Left ventricle myocardium superior (tissue), 1 donor: Measurements from ENCODE around the gene ATP6V0A4. TPM values are rescaled to one million over a fixed set of nuclear protein-coding genes. Genes with fewer than 3 reads are reported as not detected.
"Not testable (repeated sequence)": the region's sequence is repeated elsewhere in the genome, so short reads cannot be mapped to it uniquely, and the experiment has no call there.

ENCODE experiments used
- ATAC-seq: fragments of 200-7000 bp; cut with Tn5 transposase; one replicate; pipeline ENCODE4 v1.9.1; 2020; ENCODE audit warnings: mild to moderate bottlenecking, moderate library complexity
- DNase-seq: peaks from one replicate; pipeline ENCODE4 v3.0.0-alpha.2; 2020
- intact Hi-C: fragments of 100-400 bp; cut with micrococcal nuclease; formaldehyde crosslinking; loops from one replicate; pipeline ENCODE4 v1.11.0; 2022
- total RNA-seq: library from RNA; stranded (reverse); fragmentation: NEBNext Ultra II Directional; extraction: Animal tissue kit (Norgen Biotek cat#: 25700); gene quantifications from one replicate; pipeline ENCODE4 v1.2.1, GENCODE V29; 2021
- donor health status: DM: no; HTN: yes; CAD: no; lungs with severe emphysema.

ATP6V0A4 gene
- total RNA-seq, 1 donor from 2014 or later = not detected

DNA sequence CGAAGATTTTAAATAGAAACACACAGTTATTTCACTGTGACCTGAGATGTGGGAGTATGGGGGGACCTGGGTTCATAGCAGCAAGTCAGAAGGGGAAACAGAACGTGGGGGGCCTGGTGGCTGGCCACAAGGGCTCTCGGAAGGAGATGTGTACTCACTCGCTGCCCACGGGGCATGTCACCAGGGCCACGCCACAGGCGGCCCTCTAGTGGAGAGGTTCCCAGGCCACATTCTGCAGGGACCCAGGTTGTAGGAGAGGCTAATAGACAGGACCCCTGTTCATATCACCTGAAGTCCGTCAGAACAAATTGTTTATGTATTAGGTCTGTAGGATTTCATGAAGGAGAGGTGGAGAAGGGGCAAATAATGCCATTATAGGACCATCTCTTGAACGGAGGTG lies 71.7 kb downstream of the ATP6V0A4 start:
- intact Hi-C loops = no loop called here
- no peak for DNase-seq

DNA sequence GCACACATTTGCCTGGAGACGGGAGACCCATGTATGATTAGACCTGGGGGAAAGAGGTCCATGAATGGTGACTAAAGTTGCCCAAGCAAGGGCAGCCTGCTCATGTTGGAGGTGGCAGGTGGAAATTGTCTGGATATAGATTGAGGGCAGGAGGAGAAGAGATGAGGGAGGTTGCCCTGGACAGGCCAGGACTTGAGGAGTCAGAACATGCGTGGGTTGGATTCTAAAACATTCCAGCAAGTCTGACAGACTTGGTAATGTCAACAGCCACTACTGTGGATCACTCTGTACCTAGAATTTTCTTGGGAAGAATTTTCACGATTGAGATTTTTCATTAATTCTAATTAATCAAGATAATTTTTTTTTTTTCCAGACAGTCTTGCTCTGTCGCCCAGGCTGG lies 77.7 kb downstream of the ATP6V0A4 start:
- ATAC-seq (no peak), DNase-seq (no peak)
- intact Hi-C loops = no loop called here

More for the DNA sequence above, 71.7 kb downstream of the ATP6V0A4 start:
- ATAC-seq = no peak

DNA sequence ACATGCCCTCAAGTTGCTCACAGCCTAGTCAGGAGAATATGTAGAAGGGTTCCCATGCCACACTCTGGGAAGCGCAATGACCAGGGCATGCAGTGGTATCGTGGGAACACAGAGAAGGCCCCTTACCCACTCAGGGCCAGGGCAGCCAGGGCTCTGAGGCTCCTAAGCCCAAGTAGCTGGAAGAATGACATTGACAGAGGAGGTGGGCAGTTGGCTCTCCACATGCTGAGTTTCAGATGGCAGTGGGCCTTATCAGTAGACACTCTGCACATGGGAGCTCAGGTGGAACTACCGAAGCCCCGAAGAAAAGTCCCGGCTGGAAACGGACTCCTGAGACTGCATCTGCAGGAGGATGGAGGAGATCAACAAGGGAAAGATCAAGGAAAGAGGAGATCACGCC lies 81.1 kb downstream of the ATP6V0A4 start:
- intact Hi-C loops = no loop called here
- DNase-seq (no peak), ATAC-seq (no peak)

DNA sequence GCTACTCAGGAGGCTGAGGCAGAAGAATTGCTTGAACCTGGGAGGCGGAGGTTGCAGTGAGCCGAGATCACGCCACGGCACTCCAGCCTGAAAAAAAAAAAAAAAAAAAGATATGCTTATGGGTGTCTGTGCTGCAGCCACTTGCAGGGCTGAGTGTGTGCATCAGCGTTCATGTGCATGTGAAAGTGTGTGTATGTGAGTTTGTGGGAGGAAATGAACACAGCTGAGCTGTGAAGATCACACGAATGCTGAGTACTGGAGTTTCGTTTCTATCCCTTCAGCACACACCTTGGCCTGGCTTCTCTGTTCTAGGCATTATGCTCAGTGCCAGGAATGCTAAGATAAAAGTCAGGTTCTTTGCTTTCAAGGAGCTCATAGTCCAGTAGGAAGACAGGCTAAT lies 84.8 kb downstream of the ATP6V0A4 start:
- intact Hi-C loops = no loop called here
- no peak for ATAC-seq
- no peak for DNase-seq

DNA sequence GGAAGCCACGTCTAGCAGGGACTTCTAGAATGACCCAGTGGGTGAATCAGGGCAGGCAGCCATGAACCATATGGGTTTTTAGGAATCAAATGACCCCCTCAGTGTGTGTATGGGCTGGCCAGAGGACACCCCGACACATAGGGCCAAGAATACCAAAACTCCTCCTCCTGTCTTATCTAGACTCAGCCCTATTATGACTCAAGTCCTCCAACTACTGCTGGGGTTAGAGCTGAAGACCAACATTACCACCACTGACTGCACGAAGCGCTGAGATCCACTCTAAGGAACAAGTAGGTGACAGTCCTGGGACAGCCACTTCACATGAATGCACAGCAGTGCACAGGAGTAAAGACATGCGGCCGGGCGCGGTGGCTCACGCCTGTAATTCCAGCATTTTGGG lies 85.3 kb downstream of the ATP6V0A4 start:
- intact Hi-C loops = no loop called here
- DNase-seq = no peak
- ATAC-seq = no peak

DNA sequence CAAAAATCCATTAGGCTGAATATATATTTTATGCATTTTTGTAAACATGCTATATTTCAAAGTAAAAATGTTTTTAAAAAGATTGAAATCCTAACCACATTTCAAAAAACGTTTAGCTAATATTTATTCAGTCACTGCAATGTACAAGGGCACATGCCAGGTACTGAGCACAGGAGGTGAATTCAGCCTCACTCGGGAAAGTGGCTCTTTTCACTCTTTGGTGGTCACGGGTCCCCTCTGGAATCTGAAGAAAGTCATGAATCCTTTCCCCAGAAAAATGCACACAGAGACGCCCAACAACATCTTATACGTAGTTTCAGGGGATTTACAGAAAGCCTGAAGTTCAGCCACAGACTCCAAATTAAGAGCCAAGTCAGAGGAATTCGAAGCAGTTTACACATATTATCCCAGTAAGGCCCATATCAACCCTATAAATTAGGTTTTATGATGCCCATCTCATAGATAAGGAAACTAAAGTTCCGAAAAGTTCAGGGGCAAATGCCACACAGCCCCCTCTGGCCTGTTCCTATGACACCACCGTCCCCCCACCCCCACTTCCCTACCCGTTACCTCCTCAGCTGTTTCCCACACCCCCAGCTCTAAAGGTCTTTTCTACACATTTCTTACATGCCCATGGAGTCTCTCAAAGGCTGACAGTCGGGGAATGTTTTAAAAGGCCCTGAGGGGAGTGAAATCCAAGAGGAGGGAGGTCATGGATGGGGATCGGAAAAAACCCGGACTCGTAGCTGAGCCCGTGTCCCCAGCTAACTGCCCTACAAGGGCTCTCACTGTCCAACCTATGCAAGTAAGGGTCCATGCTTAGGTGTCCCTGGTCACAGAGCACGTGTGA lies 87.2 kb downstream of the ATP6V0A4 start:
- intact Hi-C loops = no loop called here
- ATAC-seq = no peak
- DNase-seq = no peak

DNA sequence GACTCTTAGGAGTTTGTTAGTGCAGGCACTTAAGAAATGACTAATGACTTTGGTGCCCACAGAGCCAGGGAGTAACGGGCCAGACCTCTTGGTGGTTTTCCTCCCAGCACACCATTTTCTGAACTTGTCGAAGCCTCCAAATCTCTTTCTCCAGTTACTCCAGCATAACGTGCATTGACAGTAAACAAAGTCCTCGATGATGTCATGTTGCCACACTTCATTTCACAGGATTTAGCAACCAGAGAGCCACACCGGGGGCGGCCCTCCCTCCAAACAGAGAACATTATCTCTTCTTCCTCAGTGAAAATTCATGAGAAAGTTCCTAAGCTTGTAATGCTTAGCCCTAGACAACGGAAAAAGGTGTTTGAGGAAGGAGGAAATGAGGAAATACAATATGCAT lies 92.8 kb downstream of the ATP6V0A4 start:
- no peak for ATAC-seq
- no peak for DNase-seq
- intact Hi-C loops = no loop called here

DNA sequence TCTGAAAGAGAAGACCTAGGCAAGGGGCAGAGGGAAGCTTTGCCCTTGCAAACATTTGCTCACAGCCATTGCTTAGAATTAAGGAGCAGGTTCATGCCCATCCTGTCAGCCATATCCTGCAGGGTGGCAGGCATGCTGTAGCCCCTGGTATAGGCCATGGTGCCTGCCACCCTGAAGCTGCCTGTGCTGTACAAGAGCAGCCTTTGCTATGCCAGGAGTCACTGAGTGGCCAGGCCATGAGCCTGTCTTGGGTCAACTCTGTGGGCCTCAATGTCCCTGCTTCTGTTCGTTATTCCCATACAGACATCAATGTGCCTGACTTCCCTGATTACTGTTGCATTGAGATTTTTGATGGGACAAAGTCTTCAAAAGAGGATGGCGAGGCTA lies 96.5 kb downstream of the ATP6V0A4 start:
- no peak for ATAC-seq
- no peak for DNase-seq
- intact Hi-C loops = no loop called here

DNA sequence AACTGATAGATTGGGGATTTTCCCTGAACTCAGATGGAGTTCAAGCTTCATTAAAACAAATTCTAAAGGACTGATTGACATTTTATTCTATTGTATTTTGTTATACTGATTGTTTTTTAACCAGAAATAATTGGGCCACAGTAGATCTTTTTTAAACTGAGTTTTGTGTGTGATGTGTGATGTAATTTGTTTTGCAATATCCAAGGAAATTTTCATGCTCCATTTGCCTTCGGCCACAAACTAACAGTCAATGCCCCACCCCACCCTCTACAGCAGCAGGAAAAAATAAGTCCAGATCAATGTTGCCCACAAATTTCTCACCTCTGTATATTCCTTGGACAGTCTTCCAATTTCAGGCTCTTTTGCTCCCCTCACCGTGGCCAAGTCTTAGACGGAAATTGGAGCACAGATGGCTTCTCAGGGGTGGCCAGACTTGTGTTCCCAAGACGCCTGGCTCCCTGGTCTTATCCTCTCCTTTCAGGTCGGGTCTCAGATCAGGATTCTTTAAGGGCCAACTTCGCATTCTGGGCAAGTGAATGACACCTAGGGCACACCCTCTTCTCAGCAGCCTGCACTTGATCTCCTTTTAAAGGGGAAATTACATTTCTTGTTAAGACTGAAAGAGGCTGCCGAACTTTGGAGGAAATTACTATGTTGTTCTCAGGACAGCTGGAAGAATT lies 97.0 kb downstream of the ATP6V0A4 start, which contains the start of gene SVOPL:
SVOPL (minus strand) TSS at position 506 of the 680 bp plus-strand sequence. CDS start 22,317 bp downstream, outside the sequence.
- no peak for ATAC-seq
- no peak for DNase-seq
- intact Hi-C loops = no loop called here

DNA sequence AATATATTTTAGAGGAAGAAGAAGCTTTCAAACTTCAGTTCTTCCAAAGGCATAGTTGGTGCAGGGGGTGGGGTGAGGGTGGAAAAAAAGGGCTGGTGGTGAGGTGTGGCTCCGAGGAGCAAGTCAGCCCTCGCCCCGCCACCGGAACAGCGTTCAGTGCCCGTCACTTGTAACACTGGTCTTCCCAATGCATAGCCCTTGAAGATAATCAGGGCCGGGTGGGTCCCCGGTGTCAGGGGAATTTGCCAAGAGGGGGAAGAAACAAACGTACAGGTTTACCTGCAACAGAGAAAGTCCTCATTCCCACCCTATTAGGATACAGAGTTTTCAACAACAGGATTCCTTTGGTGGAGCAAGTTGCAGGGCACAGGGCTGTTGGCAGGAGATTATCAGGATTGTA lies 98.3 kb downstream of the ATP6V0A4 start:
- DNase-seq (no peak), ATAC-seq (no peak)
- intact Hi-C loops = no loop called here

DNA sequence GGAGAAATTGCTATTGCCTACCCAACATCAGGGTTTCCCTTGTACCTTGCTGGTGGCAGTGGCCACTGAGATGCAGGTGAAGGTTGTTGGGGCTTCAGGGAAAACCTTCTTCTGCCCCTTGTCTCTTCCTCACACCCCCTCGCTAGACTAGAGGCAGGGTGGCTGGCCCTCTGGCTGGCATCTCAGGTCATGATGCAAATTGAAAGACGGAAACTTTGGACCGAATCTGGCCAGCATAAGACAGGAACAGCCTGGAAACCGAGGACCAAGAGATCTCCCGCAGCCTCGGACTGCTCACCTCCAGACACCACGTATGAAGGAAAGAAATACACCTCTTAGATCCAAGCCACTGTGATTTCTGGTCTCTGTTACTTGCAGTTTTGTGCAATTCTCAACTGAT lies 99.7 kb downstream of the ATP6V0A4 start:
- ATAC-seq = no peak
- intact Hi-C loops = no loop called here
- DNase-seq = no peak

DNA sequence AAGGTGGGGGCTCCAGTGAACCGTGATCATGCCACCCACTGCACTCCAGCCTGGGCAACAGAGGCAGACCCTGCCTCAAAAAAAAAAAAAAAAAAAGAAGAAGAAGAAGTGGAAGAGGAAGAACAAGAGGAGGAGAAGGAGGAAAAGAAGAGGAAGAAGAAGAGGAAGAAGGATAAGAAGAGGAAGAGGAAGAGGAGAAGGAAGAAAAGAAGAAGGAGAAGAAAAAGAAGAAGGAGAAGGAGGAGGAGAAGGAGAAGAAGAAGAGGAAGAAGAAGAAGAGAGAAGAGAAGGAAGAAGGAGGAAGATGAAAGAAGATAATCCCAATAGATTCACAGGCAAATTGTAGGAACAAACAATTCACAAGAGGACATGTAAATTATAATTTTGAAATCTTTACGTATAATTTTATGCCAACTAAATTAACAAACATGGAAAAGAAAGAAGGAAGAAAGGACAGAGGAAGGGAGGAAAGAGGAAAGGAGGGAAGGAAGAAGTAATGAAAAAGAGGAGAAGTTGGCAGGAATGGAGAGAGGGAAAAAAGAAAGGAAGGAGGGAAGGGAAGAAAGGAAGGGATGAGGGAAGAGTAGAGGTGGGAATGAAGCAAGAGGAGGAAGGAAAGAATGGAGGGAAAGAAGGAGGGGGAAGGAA lies 100.3 kb downstream of the ATP6V0A4 start:
- intact Hi-C loops = no loop called here
- DNase-seq = no peak
- ATAC-seq = no peak

DNA sequence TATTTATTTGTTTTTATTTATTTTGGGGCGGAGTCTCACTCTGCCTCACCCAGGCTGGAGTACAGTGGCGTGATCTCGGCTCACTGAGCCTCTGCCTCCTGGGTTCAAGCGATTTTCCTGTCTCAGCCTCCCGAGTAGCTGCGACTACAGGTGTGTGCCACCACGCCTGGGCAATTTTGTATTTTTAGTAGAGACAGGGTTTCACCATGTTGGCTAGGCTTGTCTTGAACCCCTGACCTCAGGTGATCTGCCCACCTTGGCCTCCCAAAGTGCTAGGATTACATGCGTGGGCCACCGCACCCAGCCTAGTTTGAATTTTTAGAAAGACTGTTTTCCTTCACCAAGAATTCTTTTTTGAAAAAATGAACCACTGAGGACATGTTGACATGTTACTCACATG lies 102.2 kb downstream of the ATP6V0A4 start:
- ATAC-seq, DNase-seq, intact Hi-C loops: not testable (repeated sequence)

DNA sequence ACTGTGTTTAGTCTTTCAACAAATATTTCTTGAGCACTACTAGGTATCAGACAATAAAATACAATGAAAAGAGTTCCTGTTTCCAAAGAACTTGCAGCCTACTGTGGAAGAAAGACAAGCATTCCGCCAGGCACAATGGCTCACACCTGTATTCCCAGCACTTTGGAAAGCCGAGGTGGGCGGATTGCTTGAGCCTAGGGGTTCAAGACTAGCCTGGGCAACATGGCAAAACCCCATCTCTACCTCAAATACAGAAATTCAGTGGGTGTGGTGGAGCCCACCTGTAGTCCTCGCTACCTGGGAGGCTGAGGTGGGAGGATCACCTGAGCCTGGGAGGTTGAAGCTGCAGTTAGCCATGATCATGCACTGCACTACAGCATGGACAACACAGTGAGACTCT lies 102.9 kb downstream of the ATP6V0A4 start:
- no peak for DNase-seq
- intact Hi-C loops = no loop called here
- no peak for ATAC-seq

DNA sequence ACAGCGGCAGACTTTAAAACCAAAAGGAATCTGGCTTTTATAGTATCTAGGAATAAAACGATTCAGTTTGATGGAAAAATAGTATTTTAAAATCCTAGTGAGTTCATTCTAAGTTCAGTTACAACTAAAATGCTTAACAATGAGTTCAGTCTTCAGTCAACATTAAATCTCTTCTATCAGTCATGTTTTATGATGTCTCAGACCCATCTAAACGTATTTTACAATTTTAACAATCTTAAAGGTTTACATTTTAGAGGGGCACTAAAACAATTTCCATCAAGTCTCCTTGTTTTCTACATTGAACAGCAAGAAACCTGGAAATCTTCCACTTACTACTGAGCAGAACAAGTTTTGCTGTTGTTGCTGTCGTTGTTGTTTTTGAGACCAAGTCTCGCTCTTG lies 106.8 kb downstream of the ATP6V0A4 start:
- DNase-seq = no peak
- no peak for ATAC-seq
- intact Hi-C loops = no loop called here

DNA sequence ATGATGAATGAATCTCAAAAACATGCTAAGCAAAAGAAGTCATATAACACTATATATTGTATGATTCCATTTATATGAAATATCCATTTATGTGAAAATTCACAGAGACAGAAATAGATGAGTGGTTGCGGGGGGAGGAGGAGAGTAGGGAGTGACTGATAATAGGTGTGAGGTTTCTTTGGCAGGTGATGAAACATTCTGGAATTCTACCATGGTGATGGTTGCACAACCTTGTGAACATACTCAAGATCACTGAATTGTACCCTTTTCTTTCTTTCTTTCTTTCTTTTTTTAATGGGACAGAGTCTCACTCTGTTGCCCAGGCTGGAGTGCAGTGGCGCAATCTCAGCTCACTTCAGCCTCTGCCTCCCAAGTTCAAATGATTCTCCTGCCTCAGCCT lies 107.5 kb downstream of the ATP6V0A4 start:
- intact Hi-C loops = no loop called here
- ATAC-seq = no peak
- no peak for DNase-seq

DNA sequence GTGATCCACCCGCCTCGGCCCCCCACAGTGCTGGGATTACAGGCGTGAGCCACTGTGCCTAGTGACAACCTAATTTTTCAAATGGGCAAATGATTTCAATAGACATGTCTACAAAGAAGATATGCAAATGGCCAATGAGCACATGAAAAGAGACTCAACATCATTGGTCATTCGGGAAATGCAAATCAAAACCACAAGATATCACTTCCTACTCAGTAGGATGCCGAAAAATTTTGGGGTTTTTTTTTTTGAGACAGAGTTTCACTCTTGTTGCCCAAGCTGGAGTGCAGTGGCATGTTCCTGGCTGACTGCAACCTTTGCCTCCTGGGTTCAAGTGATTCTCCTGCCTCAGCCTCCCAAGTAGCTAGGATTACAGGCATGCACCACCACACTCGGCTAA lies 110.0 kb downstream of the ATP6V0A4 start:
- DNase-seq, ATAC-seq, intact Hi-C loops: not testable (repeated sequence)

DNA sequence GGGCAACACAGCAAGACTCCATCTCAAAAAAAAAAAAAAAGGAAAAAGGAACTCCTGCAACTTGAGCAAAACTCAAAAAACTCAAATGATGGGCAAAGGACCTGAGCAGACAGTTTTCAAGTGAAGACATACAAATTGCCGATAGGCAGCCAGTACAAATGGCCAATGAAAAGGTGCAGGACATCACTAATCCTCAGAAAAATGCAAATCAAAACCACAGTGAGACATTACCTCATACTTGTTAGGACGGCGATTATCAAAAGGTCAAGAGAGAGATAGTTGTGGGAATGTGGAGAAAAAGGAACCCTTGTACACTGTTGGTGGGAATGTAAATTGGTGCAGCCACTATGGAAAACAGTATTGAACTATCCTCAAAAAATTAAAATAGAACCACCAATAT lies 113.7 kb downstream of the ATP6V0A4 start:
- ATAC-seq (no peak), DNase-seq (no peak)
- intact Hi-C loops = no loop called here

DNA sequence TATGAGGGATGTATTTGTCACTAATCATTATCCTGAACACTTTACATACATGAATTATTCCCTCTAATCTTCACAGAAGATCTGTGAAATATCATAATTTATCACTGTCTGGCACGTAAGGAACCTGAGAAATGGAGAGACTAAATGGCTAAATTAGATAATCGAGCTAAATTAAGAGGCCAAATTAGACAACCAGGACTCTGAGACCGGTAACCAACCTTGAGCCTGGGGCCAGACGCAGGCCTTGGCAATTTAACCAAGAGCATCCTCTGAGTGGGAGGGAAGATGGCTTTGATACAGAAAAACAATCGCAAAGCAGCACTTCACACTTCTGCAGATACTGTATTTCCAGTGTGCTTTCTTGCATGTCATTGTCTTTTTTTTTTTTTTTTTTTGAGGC lies 118.2 kb downstream of the ATP6V0A4 start:
- no peak for DNase-seq
- intact Hi-C loops = no loop called here
- no peak for ATAC-seq

DNA sequence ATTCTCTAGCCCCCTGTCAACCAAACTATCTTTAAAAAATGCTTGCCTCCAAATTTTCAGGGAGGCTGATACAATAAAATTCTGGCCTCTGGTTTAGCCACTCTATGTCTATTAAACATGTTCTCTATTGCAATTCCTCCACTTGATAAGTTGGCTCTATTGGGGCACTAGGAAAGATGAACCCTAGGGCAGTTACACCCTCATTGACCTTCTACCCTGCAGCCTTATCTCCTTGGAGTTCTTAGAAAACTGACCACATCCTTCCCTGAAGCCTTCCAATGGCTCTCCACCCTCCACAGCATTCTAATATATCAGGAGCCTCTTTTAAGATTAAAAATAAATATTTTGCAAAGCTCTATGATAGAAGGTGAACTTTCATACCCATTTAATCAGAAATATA lies 127.4 kb downstream of the ATP6V0A4 start:
- DNase-seq (no peak), ATAC-seq (no peak)
- intact Hi-C loops = no loop called here
